ENCODE results near the gene TRA2A. TPM values are rescaled to one million over a fixed set of nuclear protein-coding genes. Genes with fewer than 3 reads are reported as not detected.

TRA2A gene
- total and polyA plus RNA-seq, 10 of the 15 experiments (the other 5 are each of a cell fraction or from before 2014, with no cell fraction given) = 25.0 to 224 (median 91.3) TPM

DNA sequence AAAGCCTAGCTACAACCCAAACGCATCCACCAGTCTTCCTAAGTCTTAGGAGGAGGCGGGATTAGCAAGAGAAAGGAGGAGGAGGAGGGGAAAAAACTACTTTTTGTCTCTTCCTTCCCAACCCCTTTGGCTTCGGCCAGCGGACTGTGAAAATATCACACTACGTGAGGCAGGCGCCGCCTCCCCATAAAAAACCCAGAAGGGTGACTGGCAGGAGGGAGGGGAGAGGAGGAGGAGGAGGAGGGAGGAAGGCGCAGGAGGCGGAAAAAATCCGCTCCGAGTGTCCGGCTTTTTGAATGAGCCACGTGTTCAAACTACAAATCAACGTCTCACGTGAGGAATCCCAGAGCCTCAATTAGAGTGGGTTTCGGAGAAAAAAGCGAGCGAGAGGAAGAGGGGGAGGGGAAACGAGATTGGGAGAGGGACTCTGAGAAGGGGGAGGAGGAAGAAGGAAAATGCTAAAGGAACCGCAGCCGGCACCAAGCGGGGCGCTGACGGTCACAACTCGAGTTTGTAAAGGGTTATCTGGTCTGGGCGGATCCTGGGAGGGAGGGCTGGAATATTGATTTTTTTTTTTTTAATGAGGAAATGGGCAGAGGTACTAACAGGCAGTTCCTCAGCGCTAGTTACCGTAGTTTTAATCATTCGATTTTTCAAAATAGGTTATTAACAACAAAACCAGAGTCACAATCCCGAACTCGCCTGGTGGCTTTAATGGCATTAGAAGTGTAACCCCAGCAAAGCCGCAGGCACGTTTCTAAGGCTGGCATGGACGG, 61.3 kb downstream of the TRA2A start, which contains the start of gene IGF2BP3 (continued):
- TF ChIP-seq, protein P1, sequence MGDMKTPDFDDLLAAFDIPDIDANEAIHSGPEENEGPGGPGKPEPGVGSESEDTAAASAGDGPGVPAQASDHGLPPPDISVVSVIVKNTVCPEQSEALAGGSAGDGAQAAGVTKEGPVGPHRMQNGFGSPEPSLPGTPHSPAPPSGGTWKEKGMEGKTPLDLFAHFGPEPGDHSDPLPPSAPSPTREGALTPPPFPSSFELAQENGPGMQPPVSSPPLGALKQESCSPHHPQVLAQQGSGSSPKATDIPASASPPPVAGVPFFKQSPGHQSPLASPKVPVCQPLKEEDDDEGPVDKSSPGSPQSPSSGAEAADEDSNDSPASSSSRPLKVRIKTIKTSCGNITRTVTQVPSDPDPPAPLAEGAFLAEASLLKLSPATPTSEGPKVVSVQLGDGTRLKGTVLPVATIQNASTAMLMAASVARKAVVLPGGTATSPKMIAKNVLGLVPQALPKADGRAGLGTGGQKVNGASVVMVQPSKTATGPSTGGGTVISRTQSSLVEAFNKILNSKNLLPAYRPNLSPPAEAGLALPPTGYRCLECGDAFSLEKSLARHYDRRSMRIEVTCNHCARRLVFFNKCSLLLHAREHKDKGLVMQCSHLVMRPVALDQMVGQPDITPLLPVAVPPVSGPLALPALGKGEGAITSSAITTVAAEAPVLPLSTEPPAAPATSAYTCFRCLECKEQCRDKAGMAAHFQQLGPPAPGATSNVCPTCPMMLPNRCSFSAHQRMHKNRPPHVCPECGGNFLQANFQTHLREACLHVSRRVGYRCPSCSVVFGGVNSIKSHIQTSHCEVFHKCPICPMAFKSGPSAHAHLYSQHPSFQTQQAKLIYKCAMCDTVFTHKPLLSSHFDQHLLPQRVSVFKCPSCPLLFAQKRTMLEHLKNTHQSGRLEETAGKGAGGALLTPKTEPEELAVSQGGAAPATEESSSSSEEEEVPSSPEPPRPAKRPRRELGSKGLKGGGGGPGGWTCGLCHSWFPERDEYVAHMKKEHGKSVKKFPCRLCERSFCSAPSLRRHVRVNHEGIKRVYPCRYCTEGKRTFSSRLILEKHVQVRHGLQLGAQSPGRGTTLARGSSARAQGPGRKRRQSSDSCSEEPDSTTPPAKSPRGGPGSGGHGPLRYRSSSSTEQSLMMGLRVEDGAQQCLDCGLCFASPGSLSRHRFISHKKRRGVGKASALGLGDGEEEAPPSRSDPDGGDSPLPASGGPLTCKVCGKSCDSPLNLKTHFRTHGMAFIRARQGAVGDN (IDR thresholded peaks at IDR 0.05) = peak; percentile 10; the same call in 1 of the 2 replicates
- TF ChIP-seq MYB (IDR thresholded peaks at IDR 0.05; ENCODE audit: borderline replicate concordance, low read depth, low read length) = no peak
- TF ChIP-seq NFXL1 (IDR thresholded peaks at IDR 0.05; ENCODE audit: borderline replicate concordance) = no peak; the same call in 1 of the 2 replicates
- no peak for TF ChIP-seq SP1 (IDR thresholded peaks at IDR 0.05; ENCODE audit: low read depth, low read length)
- TF ChIP-seq BACH1 (IDR thresholded peaks at IDR 0.05; ENCODE audit: borderline replicate concordance) = 0 out of 2 replicates have a peak, but pooled peaks have one; percentile 23
- no peak; the same call in 1 of the 2 replicates for TF ChIP-seq TARDBP (IDR thresholded peaks at IDR 0.05; ENCODE audit: borderline replicate concordance)
- peak; percentile 48; the same call in 1 of the 2 replicates for TF ChIP-seq CBFB (IDR thresholded peaks at IDR 0.05; ENCODE audit: low read depth)
- no peak for TF ChIP-seq NFYA (IDR thresholded peaks at IDR 0.05; ENCODE audit: borderline replicate concordance, low read depth, low read length)
- no peak for TF ChIP-seq RFX5 (IDR thresholded peaks at IDR 0.05; ENCODE audit: low read depth, low read length)
- peak; percentile 88; the same call in 1 of the 2 replicates for TF ChIP-seq MTA3 (IDR thresholded peaks at IDR 0.05; ENCODE audit: borderline replicate concordance, low read length)
- TF ChIP-seq LARP7 (IDR thresholded peaks at IDR 0.05) = no peak; the same call in 1 of the 2 replicates
- TF ChIP-seq MEF2B (IDR thresholded peaks at IDR 0.05; ENCODE audit: partially characterized antibody, poor library complexity, severe bottlenecking) = no peak
- 0 out of 2 replicates have a peak, but pooled peaks have one; percentile 23 for TF ChIP-seq GABPA (IDR thresholded peaks at IDR 0.05; ENCODE audit: low read depth)
- TF ChIP-seq ATF2 (IDR thresholded peaks at IDR 0.05; ENCODE audit: low read length) = peak; percentile 46; the same call in 1 of the 2 replicates
- no peak for TF ChIP-seq TAF1 (IDR thresholded peaks at IDR 0.05; ENCODE audit: borderline replicate concordance, low read depth, low read length)
- TF ChIP-seq ETV6 (conservative IDR thresholded peaks at IDR 0.05 in 1 of 2, IDR thresholded peaks at IDR 0.05 in 1 of 2; ENCODE audit: borderline replicate concordance in 1 of 2, low read depth in 1 of 2) = peak in 1 of 2 experiments; percentile 11; a peak in 1 of 4 replicates
- no peak for TF ChIP-seq ZNF274 (IDR thresholded peaks at IDR 0.05; ENCODE audit: insufficient read depth, insufficient read length)
- no peak; the same call in 1 of the 2 replicates for TF ChIP-seq SPI1 (IDR thresholded peaks at IDR 0.05; ENCODE audit: borderline replicate concordance, insufficient read depth, low read depth, low read length)
- peak; percentile 19 to 47; a peak in 2 of 4 replicates for TF ChIP-seq EP300 (IDR thresholded peaks at IDR 0.05; ENCODE audit: borderline replicate concordance in 1 of 2, control insufficient read depth in 1 of 2, low read depth in 2 of 2, low read length in 2 of 2)
- TF ChIP-seq SREBF1 (IDR thresholded peaks at IDR 0.05; ENCODE audit: low read length) = no peak
- no peak for TF ChIP-seq SUZ12 (IDR thresholded peaks at IDR 0.05; ENCODE audit: unreplicated experiment)
- TF ChIP-seq SMAD5 (IDR thresholded peaks at IDR 0.05; ENCODE audit: low read depth) = 0 out of 2 replicates have a peak, but pooled peaks have one; percentile 59
- 0 out of 2 replicates have a peak, but pooled peaks have one; percentile 36 for TF ChIP-seq RCOR1 (conservative IDR thresholded peaks at IDR 0.05; ENCODE audit: low read depth, low read length)
- peak; percentile 80 for TF ChIP-seq POLR2AphosphoS5 (IDR thresholded peaks at IDR 0.05; ENCODE audit: low read length)
- TF ChIP-seq ESRRA (IDR thresholded peaks at IDR 0.05; ENCODE audit: low read length) = no peak
- peak; percentile 39; the same call in 1 of the 2 replicates for TF ChIP-seq DPF2 (IDR thresholded peaks at IDR 0.05)

Measured in GM12878 (cell line).